Stimulated activated naive B cell treated with anti-CD40 and anti-IgM and Interleukin-4, amounts not matched to agents 10 μg/mL and 1 μg/mL and 100 μg/mL, for 72 hours (primary cell): ENCODE data around the gene UBE2H.
A peak's percentile ranks its signal among the peaks of the same experiment; 100 is the strongest.

Experiments
- ATAC-seq, 2 donors: fragments of 150-1000 bp; cut with Tn5 transposase; replicated peaks; 2 replicates each; pipeline ENCODE4 v1.10.0; 2021; ENCODE audit warnings: moderate library complexity in 1 of 2
- DNase-seq: peaks from one replicate; pipeline ENCODE4 v3.0.0; 2021
- H3K27ac Mint-ChIP-seq: one replicate; pipeline ENCODE4 v1.8.0; 2022; ENCODE audit warnings: mild to moderate bottlenecking, mixed read lengths
- H3K27me3 Mint-ChIP-seq, 2 donors: one replicate each; pipeline ENCODE4 v1.8.0; 2022; ENCODE audit warnings: mixed read lengths in 2 of 2
- H3K36me3 Mint-ChIP-seq, 2 donors: one replicate each; pipeline ENCODE4 v1.8.0; 2022; ENCODE audit warnings: mixed read lengths in 2 of 2, mild to moderate bottlenecking in 1 of 2
- H3K4me1 Mint-ChIP-seq, 2 donors: one replicate each; pipeline ENCODE4 v1.8.0; 2022; ENCODE audit warnings: mixed read lengths in 2 of 2, mild to moderate bottlenecking in 1 of 2
- H3K4me3 Mint-ChIP-seq, 2 donors: one replicate each; pipeline ENCODE4 v1.8.0; 2022; ENCODE audit warnings: mild to moderate bottlenecking in 2 of 2, mixed read lengths in 2 of 2, moderate library complexity in 1 of 2
- H3K9me3 Mint-ChIP-seq, 2 donors: one replicate each; pipeline ENCODE4 v1.8.0; 2022; ENCODE audit warnings: mixed read lengths in 2 of 2, mild to moderate bottlenecking in 1 of 2

UBE2H gene

GRCh38 chr7:129786825-129787563 lies 165.8 kb downstream of the UBE2H start:
- DNase-seq (no peak), ATAC-seq (peak in 1 of 2 donors; percentile 24)
- Mint-ChIP-seq H3K27ac (peak overlapping the region; percentile 51), H3K36me3 (peaks cover 0 to 5% of the 10 kb centered on the region in 2 donors), H3K4me1 (peaks cover 27 to 40% of the 10 kb centered on the region in 2 donors), H3K27me3 (peaks cover 68 to 75% of the 10 kb centered on the region in 2 donors), H3K9me3 (no peaks in the 10 kb centered on the region), H3K4me3 (peak overlapping the region in 1 of 2 donors; percentile 6)

DNA sequence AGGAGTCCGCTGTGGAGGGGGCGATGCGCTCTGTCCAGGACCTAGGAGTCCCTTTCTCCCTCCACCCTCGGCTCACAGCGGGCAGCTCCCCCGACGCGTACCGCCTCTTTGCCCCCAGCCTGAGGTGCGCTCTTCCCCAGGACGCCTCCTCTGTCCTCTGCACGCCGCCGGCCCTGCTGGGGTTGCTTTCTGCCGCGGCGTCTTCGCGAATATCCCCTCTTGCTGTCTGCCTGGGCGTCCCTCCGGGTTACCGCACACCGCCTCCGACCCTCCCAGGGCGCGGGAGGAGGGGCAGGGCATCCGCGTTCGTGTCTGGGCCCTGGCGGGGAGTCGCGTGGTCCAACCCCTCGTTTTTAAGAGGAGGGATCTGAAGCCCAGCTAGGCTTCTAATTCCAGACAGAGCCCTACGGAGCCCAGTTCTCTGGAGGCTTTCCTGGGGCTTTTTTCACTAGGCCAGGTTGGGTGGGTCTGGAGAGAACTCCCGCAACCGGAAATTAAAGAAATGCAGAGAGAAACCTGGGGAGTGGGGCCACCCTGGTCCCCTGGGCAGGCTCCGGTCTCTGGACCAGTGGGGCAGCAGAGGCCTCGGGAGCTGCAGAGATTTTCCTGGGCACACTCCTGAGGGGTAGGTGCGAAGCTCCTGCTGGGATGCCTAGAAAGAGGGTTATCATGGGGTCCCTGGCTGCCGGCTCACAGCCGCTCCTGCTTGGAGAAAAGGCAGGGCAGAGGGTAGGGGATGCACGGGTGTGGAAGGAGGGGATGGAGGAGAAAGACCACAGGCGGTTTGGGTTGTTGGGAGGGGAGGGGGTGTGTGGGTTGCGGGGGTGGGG lies 166.9 kb downstream of the UBE2H start:
- peak overlapping the region; percentile 77 to 82 for H3K4me3 Mint-ChIP-seq
- no peaks in the 10 kb centered on the region for H3K9me3 Mint-ChIP-seq
- H3K27me3 Mint-ChIP-seq: peaks cover 67 to 79% of the 10 kb centered on the region in 2 donors
- ATAC-seq (peak; percentile 41 to 43), DNase-seq (no peak)
- H3K4me1 Mint-ChIP-seq: peaks cover 34 to 51% of the 10 kb centered on the region in 2 donors
- H3K27ac Mint-ChIP-seq: peak overlapping the region; percentile 34
- peaks cover 0 to 7% of the 10 kb centered on the region in 2 donors for H3K36me3 Mint-ChIP-seq

DNA sequence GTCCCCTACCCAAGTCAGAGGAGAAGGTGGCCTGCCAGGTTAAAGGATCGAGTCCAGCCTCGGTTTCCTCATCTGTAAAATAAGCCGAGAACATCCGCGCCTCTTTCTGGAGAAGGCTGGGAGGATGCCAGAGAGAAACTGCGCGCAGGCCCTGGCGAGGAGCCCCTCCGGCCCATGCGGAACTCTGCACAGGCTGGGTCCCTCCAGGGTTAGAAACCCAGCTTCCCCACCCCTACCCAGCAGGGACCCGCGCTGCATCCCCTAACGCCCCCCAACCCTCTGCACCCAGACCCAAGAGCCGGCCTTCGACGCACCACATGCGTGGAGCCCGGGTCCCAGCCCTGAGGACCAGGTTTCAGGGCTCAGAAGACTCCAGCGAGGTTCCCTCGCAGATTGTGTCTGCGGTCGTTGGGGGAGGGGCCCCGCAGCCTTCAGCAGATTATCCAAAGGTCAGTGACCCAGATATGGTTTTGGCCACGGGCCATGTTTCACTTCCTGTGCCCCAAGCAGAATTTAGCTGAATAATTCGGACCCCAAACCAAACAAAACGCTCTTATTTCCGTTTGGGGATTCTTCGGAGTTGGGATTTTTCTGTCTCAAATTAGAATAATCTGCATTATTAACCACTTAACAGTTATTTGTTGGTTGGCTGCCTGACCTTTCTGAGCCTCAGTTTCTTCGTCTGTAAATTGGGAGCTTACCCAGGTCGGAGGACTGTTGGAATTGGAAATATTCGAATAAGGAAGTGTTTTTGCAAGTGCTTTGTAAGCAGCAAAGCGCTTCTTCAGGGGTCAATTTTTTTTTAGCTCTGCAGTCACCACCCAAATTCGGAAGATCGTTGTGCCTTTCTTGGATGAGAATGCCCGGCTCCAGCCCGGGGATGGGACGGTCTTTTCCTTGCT lies 167.7 kb downstream of the UBE2H start:
- no peaks in the 10 kb centered on the region for H3K9me3 Mint-ChIP-seq
- H3K27ac Mint-ChIP-seq: peak overlapping the region; percentile 81
- peak; percentile 72 for DNase-seq
- peak; percentile 66 to 76 for ATAC-seq
- peaks cover 34 to 55% of the 10 kb centered on the region in 2 donors for H3K4me1 Mint-ChIP-seq
- peaks cover 63 to 75% of the 10 kb centered on the region in 2 donors for H3K27me3 Mint-ChIP-seq
- H3K4me3 Mint-ChIP-seq: peak overlapping the region; percentile 77 to 82
- peaks cover 0 to 7% of the 10 kb centered on the region in 2 donors for H3K36me3 Mint-ChIP-seq

DNA sequence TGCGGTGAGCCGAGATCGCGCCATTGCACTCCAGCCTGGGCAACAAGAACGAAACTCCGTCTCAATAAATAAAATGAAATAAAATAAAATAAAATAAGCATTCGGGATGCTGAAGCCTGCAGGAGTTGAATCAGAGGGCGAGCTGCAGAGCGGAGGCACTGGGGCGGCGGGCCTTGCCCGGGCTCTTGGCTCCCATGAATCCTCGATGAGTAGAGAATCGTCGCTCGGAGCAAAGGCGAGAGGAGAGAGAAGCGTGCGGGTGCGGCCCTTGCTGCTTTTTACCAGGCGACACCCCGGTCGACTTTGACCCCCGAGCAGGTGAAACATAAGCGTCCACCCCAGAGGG lies 168.3 kb downstream of the UBE2H start:
- no peak for DNase-seq
- Mint-ChIP-seq H3K27me3 (peaks cover 59 to 68% of the 10 kb centered on the region in 2 donors), H3K27ac (no peak overlapping the region), H3K4me1 (peaks cover 34 to 55% of the 10 kb centered on the region in 2 donors), H3K36me3 (peaks cover 0 to 7% of the 10 kb centered on the region in 2 donors), H3K9me3 (no peaks in the 10 kb centered on the region), H3K4me3 (peak overlapping the region in 1 of 2 donors; percentile 82)
- ATAC-seq: no peak

- Mint-ChIP-seq H3K27ac (peak overlapping the region; percentile 37), H3K9me3 (no peaks in the 10 kb centered on the region), H3K4me3 (peak overlapping the region in 1 of 2 donors; percentile 64), H3K36me3 (peaks cover 0 to 7% of the 10 kb centered on the region in 2 donors), H3K27me3 (peaks cover 52 to 64% of the 10 kb centered on the region in 2 donors), H3K4me1 (peaks cover 34 to 61% of the 10 kb centered on the region in 2 donors)
- ATAC-seq (no peak), DNase-seq (no peak)
These were observed 169.2 kb downstream of the UBE2H start for GRCh38 chr7:129783584-129783919.

DNA sequence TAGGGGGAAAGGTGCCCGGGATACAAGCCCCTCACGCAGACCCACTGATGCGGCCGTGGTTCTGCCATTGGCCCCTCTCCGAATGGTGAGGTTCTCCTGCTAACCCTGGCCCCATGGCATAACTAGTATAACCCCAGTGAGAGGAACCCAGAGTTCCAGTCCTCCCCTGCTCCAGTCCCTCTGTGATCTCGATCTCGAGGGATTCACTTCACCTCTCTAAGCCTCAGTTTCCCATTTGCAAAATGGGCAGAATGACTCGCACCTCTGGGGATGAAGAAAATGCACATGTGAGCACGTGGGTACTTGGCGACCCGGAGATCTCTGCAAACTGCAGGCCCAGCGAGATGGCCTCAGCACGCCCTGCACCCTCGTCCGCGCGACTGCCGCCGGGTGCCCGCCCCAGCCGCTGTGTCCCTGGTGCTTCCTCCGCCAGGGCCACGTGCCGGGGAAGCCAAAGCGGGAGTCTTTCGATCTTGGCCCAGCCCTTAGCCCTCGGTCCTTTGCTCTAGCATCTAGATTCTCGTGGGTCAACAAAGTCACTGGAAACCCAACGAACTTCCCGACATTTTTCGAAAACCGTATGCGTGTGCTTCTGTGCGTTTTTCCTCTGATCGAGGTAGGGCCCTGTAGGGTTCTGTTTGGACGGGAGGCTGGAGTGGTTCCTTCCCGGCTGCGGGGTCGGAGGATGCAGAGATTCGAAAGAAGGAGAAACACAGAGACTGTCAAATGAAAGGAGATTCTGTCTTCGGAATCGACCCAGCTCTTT lies 169.8 kb downstream of the UBE2H start:
- Mint-ChIP-seq H3K4me3 (peak overlapping the region; percentile 64 to 74), H3K36me3 (peaks cover 0 to 7% of the 10 kb centered on the region in 2 donors), H3K4me1 (peaks cover 36 to 66% of the 10 kb centered on the region in 2 donors), H3K27ac (peak overlapping the region; percentile 93), H3K9me3 (no peaks in the 10 kb centered on the region), H3K27me3 (peaks cover 53 to 67% of the 10 kb centered on the region in 2 donors)
- no peak for DNase-seq
- ATAC-seq: no peak

GRCh38 chr7:129781928-129782817 lies 170.6 kb downstream of the UBE2H start:
- no peak for DNase-seq
- H3K36me3 Mint-ChIP-seq: peaks cover 0 to 7% of the 10 kb centered on the region in 2 donors
- peak overlapping the region; percentile 93 for H3K27ac Mint-ChIP-seq
- no peaks in the 10 kb centered on the region for H3K9me3 Mint-ChIP-seq
- peak overlapping the region; percentile 64 to 83 for H3K4me3 Mint-ChIP-seq
- ATAC-seq: no peak
- H3K4me1 Mint-ChIP-seq: peaks cover 39 to 74% of the 10 kb centered on the region in 2 donors
- peaks cover 53 to 74% of the 10 kb centered on the region in 2 donors for H3K27me3 Mint-ChIP-seq

DNA sequence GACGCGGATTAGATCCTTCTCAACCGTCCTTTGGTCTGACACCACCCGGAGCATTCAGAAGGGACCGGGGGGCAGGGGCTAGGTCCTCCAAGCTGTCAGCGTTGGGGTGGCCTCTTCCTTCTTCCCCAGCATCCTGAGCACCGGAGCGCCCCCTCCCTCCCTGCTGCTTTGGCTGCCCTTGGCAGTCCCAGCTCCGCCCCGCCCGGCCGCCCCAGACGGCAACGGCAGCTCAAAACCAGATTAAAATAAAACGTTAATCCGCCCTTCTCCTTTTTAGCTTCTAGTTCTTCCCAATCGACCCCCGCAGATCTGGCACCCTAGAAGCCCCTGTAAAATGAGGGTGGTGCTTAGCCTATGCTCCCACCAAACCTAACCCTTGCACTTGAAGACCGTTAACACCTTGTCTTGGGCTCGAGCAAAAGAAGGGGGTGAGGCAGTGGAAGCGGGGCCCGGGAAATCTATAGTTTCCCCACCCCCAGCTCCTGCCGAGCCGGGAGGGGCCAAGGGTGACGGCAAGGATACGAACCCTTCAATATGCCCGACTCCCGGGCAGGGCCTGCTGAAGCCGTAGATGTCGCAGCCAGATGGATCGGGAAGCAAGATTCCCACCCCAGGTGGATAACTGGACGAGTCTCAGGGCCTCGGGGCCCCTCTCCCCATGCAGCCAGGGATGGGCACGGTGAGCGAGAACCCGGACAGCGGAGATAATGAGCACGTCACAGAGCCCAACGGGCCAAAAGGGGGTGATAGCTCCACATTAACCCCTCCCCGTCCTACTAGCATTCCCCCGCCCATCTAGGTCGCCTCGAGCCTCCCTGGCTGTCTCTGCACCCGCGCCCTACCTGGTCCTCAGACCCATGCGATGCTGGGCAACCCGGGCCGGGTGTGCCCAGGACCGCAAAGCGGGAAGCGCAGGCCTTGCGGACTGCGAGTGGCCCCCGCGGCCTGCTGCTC lies 171.5 kb downstream of the UBE2H start:
- Mint-ChIP-seq H3K27ac (peak overlapping the region; percentile 92), H3K9me3 (no peaks in the 10 kb centered on the region), H3K27me3 (peaks cover 50 to 70% of the 10 kb centered on the region in 2 donors), H3K4me3 (peak overlapping the region; percentile 64 to 83), H3K36me3 (peaks cover 0 to 7% of the 10 kb centered on the region in 2 donors), H3K4me1 (peaks cover 41 to 71% of the 10 kb centered on the region in 2 donors)
- DNase-seq (no peak), ATAC-seq (no peak)
